Glomerular visceral epithelial cell (primary cell): ENCODE results near the gene RAB8B.

ENCODE experiments used
- DNase-seq: peaks from one replicate; pipeline ENCODE4 v3.0.0-alpha.2; 2016; ENCODE audit errors: extremely low spot score

Gene RAB8B

GRCh38 chr15:63276342-63277037 lies 87.1 kb downstream of the RAB8B start:
- no peak for DNase-seq

- peak; percentile 87 for DNase-seq
Measured at GRCh38 chr15:63277038-63277892, 87.9 kb downstream of the RAB8B start, which contains the start of gene APH1B. APH1B (plus strand) TSS chr15:63277605; CDS start chr15:63277624, 19 bp downstream.

GRCh38 chr15:63277893-63278456 lies 88.6 kb downstream of the RAB8B start:
- DNase-seq = no peak

GRCh38 chr15:63283126-63283525 lies 93.7 kb downstream of the RAB8B start:
- no peak for DNase-seq

- no peak for DNase-seq
Measured at GRCh38 chr15:63284335-63284734, 94.9 kb downstream of the RAB8B start.

- DNase-seq = no peak
Measured at GRCh38 chr15:63287109-63287508, 97.7 kb downstream of the RAB8B start.

- DNase-seq = no peak
Measured at GRCh38 chr15:63288342-63288741, 98.9 kb downstream of the RAB8B start.

- DNase-seq = peak; percentile 50
Measured at GRCh38 chr15:63288778-63289378, 99.5 kb downstream of the RAB8B start.

GRCh38 chr15:63291507-63291906 lies 102.1 kb downstream of the RAB8B start:
- DNase-seq = peak; percentile 52

- no peak for DNase-seq
Measured at GRCh38 chr15:63292241-63292640, 102.8 kb downstream of the RAB8B start.

- peak; percentile 50 for DNase-seq
Measured at GRCh38 chr15:63292771-63293170, 103.4 kb downstream of the RAB8B start.

- no peak for DNase-seq
Measured at GRCh38 chr15:63294359-63294758, 105.0 kb downstream of the RAB8B start.

- DNase-seq = no peak
Measured at GRCh38 chr15:63295341-63295740, 105.9 kb downstream of the RAB8B start.

GRCh38 chr15:63296195-63296594 lies 106.8 kb downstream of the RAB8B start:
- DNase-seq = no peak

GRCh38 chr15:63299943-63300575 lies 110.7 kb downstream of the RAB8B start:
- DNase-seq = no peak

- peak; percentile 35 for DNase-seq
Measured at GRCh38 chr15:63301088-63301487, 111.7 kb downstream of the RAB8B start.

GRCh38 chr15:63305260-63305659 lies 115.9 kb downstream of the RAB8B start:
- no peak for DNase-seq

- DNase-seq = peak; percentile 22
Measured at GRCh38 chr15:63306492-63307073, 117.2 kb downstream of the RAB8B start.

- no peak for DNase-seq
Measured at GRCh38 chr15:63308491-63308890, 119.1 kb downstream of the RAB8B start.

GRCh38 chr15:63308947-63309346 lies 119.5 kb downstream of the RAB8B start:
- DNase-seq = no peak

- no peak for DNase-seq
Measured at GRCh38 chr15:63310646-63311045, 121.2 kb downstream of the RAB8B start.
